GM12878 (cell line): ENCODE results near the gene FOXI2. TPM values are rescaled to one million over a fixed set of nuclear protein-coding genes. Genes with fewer than 3 reads are reported as not detected.

ENCODE experiments used
- ATAC-seq: fragments of 200-7000 bp; cut with Tn5 transposase; 3 replicates; pipeline ENCODE4 v1.9.1; 2020; ENCODE audit warnings: mild to moderate bottlenecking, moderate library complexity
- BruUV-seq: library from RNA; stranded (reverse); fragments of 400-500 nt; replicated peaks from 2 replicates; lab custom pipeline; 2021; lab: Mats Ljungman, UMichigan
- CTCF ChIA-PET: fragments of 300-600 bp; sonication (Branson Sonifier 250); formaldehyde crosslinking; extraction: SDS; loops from one replicate; lab custom pipeline; 2021; ENCODE audit warnings: inconsistent platforms; lab: Yijun Ruan, JAX
- POLR2A ChIA-PET: fragments of 350-600 bp; formaldehyde crosslinking; extraction: SDS; loops from one replicate; lab custom pipeline; 2021; ENCODE audit warnings: inconsistent platforms; lab: Charles Lee
- RAD21 ChIA-PET: fragments of 300-600 bp; sonication (Branson Sonifier 250); formaldehyde crosslinking; loops from one replicate; lab custom pipeline; 2023; ENCODE audit warnings: antibody characterized with exemption; ENCODE audit not compliant: unreplicated experiment; lab: Charles Lee
- SMC1A ChIA-PET: fragments of 300-600 bp; sonication (Branson Sonifier 250); formaldehyde crosslinking; loops from one replicate; lab custom pipeline; 2023; ENCODE audit not compliant: unreplicated experiment, uncharacterized antibody; lab: Charles Lee
- DNase-seq: peaks from one replicate; pipeline ENCODE4 v3.0.0-alpha.2; 2011; ENCODE audit warnings: low read depth, low spot score
- FAIRE-seq: peaks from 3 replicates; lab custom pipeline; 2011; peaks lifted over from hg19 to GRCh38; lab: Jason Lieb, UNC
- H2AFZ ChIP-seq: 2 replicates; pipeline ENCODE4 v1.6.0; 2011; ENCODE audit warnings: low read depth, low read length, control low read depth; ENCODE audit not compliant: control insufficient read depth
- H3K27ac ChIP-seq: 2 replicates; pipeline ENCODE4 v1.5.1; 2011; ENCODE audit warnings: control low read depth; ENCODE audit not compliant: control insufficient read depth, insufficient read depth
- H3K27me3 ChIP-seq, 2 experiments: replicated peaks in 1 of 2; 2 replicates each; pipeline versions ENCODE4 v1.6.0 to v1.6.1; 2011; ENCODE audit warnings: low read length in 1 of 2; ENCODE audit not compliant: control insufficient read depth in 2 of 2, insufficient read depth in 2 of 2
- H3K36me3 ChIP-seq, 2 experiments: 2 replicates each; pipeline ENCODE4 v1.5.1; 2011; ENCODE audit warnings: low read length in 1 of 2; ENCODE audit not compliant: control insufficient read depth in 2 of 2, insufficient read depth in 2 of 2
- H3K4me1 ChIP-seq: 2 replicates; pipeline ENCODE4 v1.6.1; 2011; ENCODE audit warnings: mild to moderate bottlenecking, low read length, moderate library complexity, mixed read lengths; ENCODE audit not compliant: control insufficient read depth, insufficient read depth
- H3K4me2 ChIP-seq: 2 replicates; pipeline ENCODE4 v1.6.0; 2011; ENCODE audit warnings: control low read depth; ENCODE audit not compliant: control insufficient read depth, insufficient read depth
- H3K4me3 ChIP-seq: fragments of 200-600 bp; sonication (generic); 2 replicates; pipeline ENCODE4 v1.5.1; 2016
- H3K79me2 ChIP-seq: 2 replicates; pipeline ENCODE4 v1.6.0; 2011; ENCODE audit warnings: low read length; ENCODE audit not compliant: control insufficient read depth, insufficient read depth
- H3K9ac ChIP-seq: 2 replicates; pipeline ENCODE4 v1.8.0; 2011; ENCODE audit warnings: low read length, control low read depth, mixed read lengths; ENCODE audit not compliant: control insufficient read depth, insufficient read depth
- H3K9me3 ChIP-seq: replicated peaks from 3 replicates; pipeline ENCODE4 v1.5.1; 2011; ENCODE audit warnings: mild to moderate bottlenecking, low read length; ENCODE audit not compliant: control insufficient read depth, insufficient read depth
- H4K20me1 ChIP-seq: 2 replicates; pipeline ENCODE4 v1.6.0; 2011; ENCODE audit not compliant: control insufficient read depth, insufficient read depth
- GATAD2B ChIP-seq: fragments of 450-650 bp; conservative IDR thresholded peaks from 2 replicates; pipeline ENCODE4 v1.6.1; 2017; ENCODE audit warnings: low read depth, mild to moderate bottlenecking, moderate library complexity
- HSF1 ChIP-seq: fragments of 150-350 bp; IDR thresholded peaks from 2 replicates; pipeline ENCODE4 v1.6.1; 2014; ENCODE audit warnings: mild to moderate bottlenecking, low read depth, low read length
- KDM1A ChIP-seq: fragments of 200-600 bp; sonication (generic); IDR thresholded peaks from 2 replicates; pipeline ENCODE4 v1.6.1; 2016; ENCODE audit warnings: borderline replicate concordance
- MYC ChIP-seq: IDR thresholded peaks from 2 replicates; pipeline ENCODE4 v1.6.1; 2011; ENCODE audit warnings: mild to moderate bottlenecking, low read length, moderate library complexity, inconsistent platforms; ENCODE audit not compliant: insufficient read depth, insufficient replicate concordance, insufficient read length, severe bottlenecking
- RAD21 ChIP-seq: IDR thresholded peaks from 2 replicates; pipeline ENCODE4 v1.6.1; 2011; ENCODE audit warnings: mild to moderate bottlenecking, low read depth, low read length, moderate library complexity; ENCODE audit not compliant: insufficient read depth
- RBBP5 ChIP-seq: fragments of 200-600 bp; sonication (generic); conservative IDR thresholded peaks from 2 replicates; pipeline ENCODE4 v1.6.1; 2016
- TCF3 ChIP-seq: IDR thresholded peaks from 2 replicates; pipeline ENCODE4 v1.6.1; 2012; ENCODE audit warnings: low read depth, mild to moderate bottlenecking, low read length, borderline replicate concordance; ENCODE audit not compliant: insufficient read depth
- YY1 ChIP-seq: IDR thresholded peaks from 2 replicates; pipeline ENCODE4 v1.6.1; 2011; ENCODE audit warnings: low read depth, mild to moderate bottlenecking, low read length
- ZNF207 ChIP-seq: fragments of 450-650 bp; IDR thresholded peaks from 2 replicates; pipeline ENCODE4 v1.6.1; 2014; ENCODE audit warnings: antibody characterized with exemption, mild to moderate bottlenecking, borderline replicate concordance
- ZNF217 ChIP-seq: fragments of 450-650 bp; IDR thresholded peaks from 2 replicates; pipeline ENCODE4 v1.6.1; 2017; ENCODE audit warnings: antibody characterized with exemption, mild to moderate bottlenecking
- ZZZ3 ChIP-seq: IDR thresholded peaks from 2 replicates; pipeline ENCODE4 v1.6.1; 2011; ENCODE audit warnings: low read depth; ENCODE audit not compliant: control insufficient read depth, insufficient read length
- WGBS: methylation state at CpG from one replicate; pipeline ENCODE4 v1.1.6; 2016; ENCODE audit warnings: low lambda C conversion rate; ENCODE audit not compliant: insufficient replicate concordance, insufficient coverage; ENCODE audit errors: missing lambda C conversion rate; 5-methylcytosine and 5-hydroxymethylcytosine counted together
- in situ Hi-C: fragments of 300-500 bp; cut with MboI; formaldehyde crosslinking; loops from 9 replicates; pipeline ENCODE4 v1.14.3; 2018; ENCODE audit warnings: mixed read lengths
- intact Hi-C: fragments of 100-400 bp; cut with micrococcal nuclease; formaldehyde crosslinking; loops from one replicate; pipeline ENCODE4 v1.14.2; 2022; ENCODE audit not compliant: unreplicated experiment
- polyA plus RNA-seq, 11 experiments: library from polyadenylated mRNA; depleted of rRNA in 4 of 11; unstranded in 6 of 11; stranded (reverse) in 5 of 11; fragments of >200 nt; fragmentation: Nextera tagmentation in 4 of 11; fragmentation: Illumina TruSeq in 1 of 11; extraction: Ambion mirVana in 4 of 11; extraction: Trizol in 1 of 11; gene quantifications; 1 replicate in 1 of 11; 2 replicates in 10 of 11; pipeline versions ENCODE4 v1.2.1 to v1.2.3, GENCODE V29; 2011 to 2016; ENCODE audit warnings: inconsistent platforms in 2 of 11, missing spikeins in 2 of 11, low read depth in 1 of 11
- total RNA-seq, 4 experiments: library from RNA; depleted of rRNA in 3 of 4; stranded (reverse); fragments of >200 nt in 3 of 4; fragmentation: Illumina TruSeq in 1 of 4; extraction: Trizol in 1 of 4; gene quantifications; 2 replicates each; pipeline versions ENCODE4 v1.2.1 to v1.2.3, GENCODE V29; 2013 to 2021
- TF ChIP-seq, protein P1 (sequence below): fragments of 450-650 bp; IDR thresholded peaks from 2 replicates; pipeline ENCODE4 v1.6.1; 2016; ENCODE audit warnings: mild to moderate bottlenecking
- TF ChIP-seq, protein P2 (sequence below): fragments of 450-650 bp; IDR thresholded peaks from 2 replicates; pipeline ENCODE4 v1.6.1; 2017; ENCODE audit warnings: mild to moderate bottlenecking, moderate library complexity
- TF ChIP-seq, protein P3 (sequence below): fragments of 450-650 bp; IDR thresholded peaks from 2 replicates; pipeline ENCODE4 v1.6.1; 2018; ENCODE audit warnings: mild to moderate bottlenecking, low read depth, moderate library complexity; ENCODE audit not compliant: partially characterized antibody

The FOXI2 gene
- total and polyA plus RNA-seq, 10 of the 15 experiments (the other 5 are each of a cell fraction or from before 2014, with no cell fraction given): not detected

DNA sequence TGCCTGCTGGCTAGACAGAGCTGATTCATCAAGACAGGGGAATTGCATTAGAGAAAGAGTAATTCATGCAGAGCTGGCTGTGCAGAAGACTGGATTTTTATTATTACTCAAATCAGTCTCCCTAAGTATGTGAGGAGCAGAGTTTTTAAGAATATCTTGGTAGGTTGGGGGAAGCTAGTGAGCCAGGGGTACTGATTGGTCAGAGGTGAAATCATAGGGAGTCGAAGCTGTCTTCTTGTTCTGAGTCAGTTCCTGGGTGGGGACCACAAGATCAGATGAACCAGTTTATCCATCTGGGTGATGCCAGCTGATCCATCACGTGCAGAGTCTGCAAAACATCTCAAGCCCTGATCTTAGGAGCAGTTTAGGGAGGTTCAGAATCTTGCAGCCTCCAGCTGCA lies 39.8 kb downstream of the FOXI2 start:
- Histone ChIP-seq H2AFZ (no peak overlapping the region), H3K27ac (no peak overlapping the region), H3K4me3 (no peak overlapping the region), H3K79me2 (no peaks in the 10 kb centered on the region), H3K27me3 (no peaks in the 10 kb centered on the region), H3K9ac (no peak overlapping the region), H3K9me3 (no peaks in the 10 kb centered on the region), H3K4me2 (no peak overlapping the region), H3K4me1 (no peaks in the 10 kb centered on the region), H3K36me3 (no peaks in the 10 kb centered on the region), H4K20me1 (no peaks in the 10 kb centered on the region)
- 0% methylated on average over 2 of the region's 2 CpGs for WGBS
- SMC1A ChIA-PET: no interaction called here
- CTCF ChIA-PET: no interaction called here
- in situ Hi-C loops (no loop called here), intact Hi-C loops (no loop called here)
- POLR2A ChIA-PET: no interaction called here
- RAD21 ChIA-PET: no interaction called here
- TF ChIP-seq HSF1 (no peak), TCF3 (no peak), RBBP5 (no peak), ZZZ3 (no peak), ZNF207 (no peak), KDM1A (no peak), GATAD2B (no peak), MYC (no peak), ZNF217 (no peak), YY1 (no peak), RAD21 (no peak)
- TF ChIP-seq, protein P1, sequence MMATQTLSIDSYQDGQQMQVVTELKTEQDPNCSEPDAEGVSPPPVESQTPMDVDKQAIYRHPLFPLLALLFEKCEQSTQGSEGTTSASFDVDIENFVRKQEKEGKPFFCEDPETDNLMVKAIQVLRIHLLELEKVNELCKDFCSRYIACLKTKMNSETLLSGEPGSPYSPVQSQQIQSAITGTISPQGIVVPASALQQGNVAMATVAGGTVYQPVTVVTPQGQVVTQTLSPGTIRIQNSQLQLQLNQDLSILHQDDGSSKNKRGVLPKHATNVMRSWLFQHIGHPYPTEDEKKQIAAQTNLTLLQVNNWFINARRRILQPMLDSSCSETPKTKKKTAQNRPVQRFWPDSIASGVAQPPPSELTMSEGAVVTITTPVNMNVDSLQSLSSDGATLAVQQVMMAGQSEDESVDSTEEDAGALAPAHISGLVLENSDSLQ: no peak
- TF ChIP-seq, protein P2, sequence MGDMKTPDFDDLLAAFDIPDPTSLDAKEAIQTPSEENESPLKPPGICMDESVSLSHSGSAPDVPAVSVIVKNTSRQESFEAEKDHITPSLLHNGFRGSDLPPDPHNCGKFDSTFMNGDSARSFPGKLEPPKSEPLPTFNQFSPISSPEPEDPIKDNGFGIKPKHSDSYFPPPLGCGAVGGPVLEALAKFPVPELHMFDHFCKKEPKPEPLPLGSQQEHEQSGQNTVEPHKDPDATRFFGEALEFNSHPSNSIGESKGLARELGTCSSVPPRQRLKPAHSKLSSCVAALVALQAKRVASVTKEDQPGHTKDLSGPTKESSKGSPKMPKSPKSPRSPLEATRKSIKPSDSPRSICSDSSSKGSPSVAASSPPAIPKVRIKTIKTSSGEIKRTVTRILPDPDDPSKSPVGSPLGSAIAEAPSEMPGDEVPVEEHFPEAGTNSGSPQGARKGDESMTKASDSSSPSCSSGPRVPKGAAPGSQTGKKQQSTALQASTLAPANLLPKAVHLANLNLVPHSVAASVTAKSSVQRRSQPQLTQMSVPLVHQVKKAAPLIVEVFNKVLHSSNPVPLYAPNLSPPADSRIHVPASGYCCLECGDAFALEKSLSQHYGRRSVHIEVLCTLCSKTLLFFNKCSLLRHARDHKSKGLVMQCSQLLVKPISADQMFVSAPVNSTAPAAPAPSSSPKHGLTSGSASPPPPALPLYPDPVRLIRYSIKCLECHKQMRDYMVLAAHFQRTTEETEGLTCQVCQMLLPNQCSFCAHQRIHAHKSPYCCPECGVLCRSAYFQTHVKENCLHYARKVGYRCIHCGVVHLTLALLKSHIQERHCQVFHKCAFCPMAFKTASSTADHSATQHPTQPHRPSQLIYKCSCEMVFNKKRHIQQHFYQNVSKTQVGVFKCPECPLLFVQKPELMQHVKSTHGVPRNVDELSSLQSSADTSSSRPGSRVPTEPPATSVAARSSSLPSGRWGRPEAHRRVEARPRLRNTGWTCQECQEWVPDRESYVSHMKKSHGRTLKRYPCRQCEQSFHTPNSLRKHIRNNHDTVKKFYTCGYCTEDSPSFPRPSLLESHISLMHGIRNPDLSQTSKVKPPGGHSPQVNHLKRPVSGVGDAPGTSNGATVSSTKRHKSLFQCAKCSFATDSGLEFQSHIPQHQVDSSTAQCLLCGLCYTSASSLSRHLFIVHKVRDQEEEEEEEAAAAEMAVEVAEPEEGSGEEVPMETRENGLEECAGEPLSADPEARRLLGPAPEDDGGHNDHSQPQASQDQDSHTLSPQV: no peak
- TF ChIP-seq, protein P3, sequence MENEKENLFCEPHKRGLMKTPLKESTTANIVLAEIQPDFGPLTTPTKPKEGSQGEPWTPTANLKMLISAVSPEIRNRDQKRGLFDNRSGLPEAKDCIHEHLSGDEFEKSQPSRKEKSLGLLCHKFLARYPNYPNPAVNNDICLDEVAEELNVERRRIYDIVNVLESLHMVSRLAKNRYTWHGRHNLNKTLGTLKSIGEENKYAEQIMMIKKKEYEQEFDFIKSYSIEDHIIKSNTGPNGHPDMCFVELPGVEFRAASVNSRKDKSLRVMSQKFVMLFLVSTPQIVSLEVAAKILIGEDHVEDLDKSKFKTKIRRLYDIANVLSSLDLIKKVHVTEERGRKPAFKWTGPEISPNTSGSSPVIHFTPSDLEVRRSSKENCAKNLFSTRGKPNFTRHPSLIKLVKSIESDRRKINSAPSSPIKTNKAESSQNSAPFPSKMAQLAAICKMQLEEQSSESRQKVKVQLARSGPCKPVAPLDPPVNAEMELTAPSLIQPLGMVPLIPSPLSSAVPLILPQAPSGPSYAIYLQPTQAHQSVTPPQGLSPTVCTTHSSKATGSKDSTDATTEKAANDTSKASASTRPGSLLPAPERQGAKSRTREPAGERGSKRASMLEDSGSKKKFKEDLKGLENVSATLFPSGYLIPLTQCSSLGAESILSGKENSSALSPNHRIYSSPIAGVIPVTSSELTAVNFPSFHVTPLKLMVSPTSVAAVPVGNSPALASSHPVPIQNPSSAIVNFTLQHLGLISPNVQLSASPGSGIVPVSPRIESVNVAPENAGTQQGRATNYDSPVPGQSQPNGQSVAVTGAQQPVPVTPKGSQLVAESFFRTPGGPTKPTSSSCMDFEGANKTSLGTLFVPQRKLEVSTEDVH: no peak
- DNase-seq (no peak), FAIRE-seq (no peak), ATAC-seq (no peak)
- no TSS peak for BruUV-seq
